Kidney (tissue), 22 donors: ENCODE data around the gene SEMA5A. TPM values are rescaled to one million over a fixed set of nuclear protein-coding genes. Genes with fewer than 3 reads are reported as not detected.

ENCODE experiments used
- DNase-seq, 5 donors: peaks; one replicate each; pipeline ENCODE4 v3.0.0-alpha.2; 2013 to 2020
- FAIRE-seq: peaks from 2 replicates; lab custom pipeline; 2012; peaks lifted over from hg19 to GRCh38; lab: Jason Lieb, UNC
- H3K27ac ChIP-seq, 2 donors: one replicate each; pipeline ENCODE4 v1.7.0; 2013; ENCODE audit warnings: low read depth in 2 of 2, low read length in 2 of 2, inconsistent platforms in 1 of 2
- H3K27me3 ChIP-seq: one replicate; pipeline ENCODE4 v1.7.1; 2013; ENCODE audit warnings: low read length, inconsistent platforms; ENCODE audit not compliant: control insufficient read depth, insufficient read depth
- H3K36me3 ChIP-seq, 3 donors: one replicate each; pipeline versions ENCODE4 v1.7.0 to v1.7.1; 2013; ENCODE audit warnings: low read length in 3 of 3, control low read depth in 1 of 3, inconsistent platforms in 1 of 3; ENCODE audit not compliant: insufficient read depth in 3 of 3, control insufficient read depth in 2 of 3
- H3K4me1 ChIP-seq, 3 donors: one replicate each; pipeline versions ENCODE4 v1.7.0 to v1.7.1; 2013; ENCODE audit warnings: low read length in 3 of 3, inconsistent platforms in 1 of 3, low read depth in 1 of 3; ENCODE audit not compliant: control insufficient read depth in 2 of 3, insufficient read depth in 2 of 3
- H3K4me3 ChIP-seq, 3 donors: one replicate each; pipeline versions ENCODE4 v1.7.0 to v1.8.1; 2013; ENCODE audit warnings: low read length in 3 of 3, control low read depth in 1 of 3, inconsistent platforms in 1 of 3
- H3K9ac ChIP-seq, 3 donors: one replicate each; pipeline versions ENCODE4 v1.7.0 to v1.7.1; 2013; ENCODE audit warnings: low read length in 3 of 3, control low read depth in 1 of 3, inconsistent platforms in 1 of 3
- H3K9me3 ChIP-seq, 3 donors: one replicate each; pipeline versions ENCODE4 v1.7.0 to v1.7.1; 2013; ENCODE audit warnings: low read length in 3 of 3, control low read depth in 1 of 3, inconsistent platforms in 1 of 3; ENCODE audit not compliant: control insufficient read depth in 2 of 3, insufficient read depth in 1 of 3
- intact Hi-C: fragments of 100-400 bp; cut with DNase I; formaldehyde crosslinking; loops from one replicate; pipeline ENCODE4 v1.11.1; 2022
- long read RNA-seq, 10 donors: library from polyadenylated mRNA in 1 of 10; unstranded in 1 of 10; transcript quantifications; one replicate each; pipeline ENCODE4 v2.0.0 and lab custom pipeline, GENCODE V29; 2021 to 2026
- polyA plus RNA-seq: library from polyadenylated mRNA; stranded (reverse); fragments of 350-450 nt; fragmentation: Illumina TruSeq; extraction: RNeasy Lipid Tissue Mini Kit (QIAGEN cat#74804); gene quantifications from one replicate; pipeline ENCODE4 v1.2.3, GENCODE V29; 2014; ENCODE audit warnings: low read depth, low replicate concordance; ENCODE audit not compliant: insufficient read depth
- total RNA-seq: library from RNA; stranded (reverse); fragmentation: NEBNext Ultra II Directional; extraction: Animal tissue kit (Norgen Biotek cat#: 25700); gene quantifications from one replicate; pipeline ENCODE4 v1.2.1, GENCODE V29; 2021
- TF ChIP-seq, protein P1 (sequence below): IDR thresholded peaks from 3 replicates; pipeline ENCODE4 v1.5.1; 2012; ENCODE audit warnings: mild to moderate bottlenecking, moderate library complexity, borderline replicate concordance; ENCODE audit not compliant: insufficient read depth; ENCODE audit errors: extremely low read depth
- donor health status: control.
- donor health status: control.
- donor health status: control.
- donor health status: control.
- donor health status: control.
- donor health status: DM: yes; HTN: yes; CAD: no.
- donor health status: Normal renal cell carcinoma (clear cell type).

SEMA5A gene, protein sequence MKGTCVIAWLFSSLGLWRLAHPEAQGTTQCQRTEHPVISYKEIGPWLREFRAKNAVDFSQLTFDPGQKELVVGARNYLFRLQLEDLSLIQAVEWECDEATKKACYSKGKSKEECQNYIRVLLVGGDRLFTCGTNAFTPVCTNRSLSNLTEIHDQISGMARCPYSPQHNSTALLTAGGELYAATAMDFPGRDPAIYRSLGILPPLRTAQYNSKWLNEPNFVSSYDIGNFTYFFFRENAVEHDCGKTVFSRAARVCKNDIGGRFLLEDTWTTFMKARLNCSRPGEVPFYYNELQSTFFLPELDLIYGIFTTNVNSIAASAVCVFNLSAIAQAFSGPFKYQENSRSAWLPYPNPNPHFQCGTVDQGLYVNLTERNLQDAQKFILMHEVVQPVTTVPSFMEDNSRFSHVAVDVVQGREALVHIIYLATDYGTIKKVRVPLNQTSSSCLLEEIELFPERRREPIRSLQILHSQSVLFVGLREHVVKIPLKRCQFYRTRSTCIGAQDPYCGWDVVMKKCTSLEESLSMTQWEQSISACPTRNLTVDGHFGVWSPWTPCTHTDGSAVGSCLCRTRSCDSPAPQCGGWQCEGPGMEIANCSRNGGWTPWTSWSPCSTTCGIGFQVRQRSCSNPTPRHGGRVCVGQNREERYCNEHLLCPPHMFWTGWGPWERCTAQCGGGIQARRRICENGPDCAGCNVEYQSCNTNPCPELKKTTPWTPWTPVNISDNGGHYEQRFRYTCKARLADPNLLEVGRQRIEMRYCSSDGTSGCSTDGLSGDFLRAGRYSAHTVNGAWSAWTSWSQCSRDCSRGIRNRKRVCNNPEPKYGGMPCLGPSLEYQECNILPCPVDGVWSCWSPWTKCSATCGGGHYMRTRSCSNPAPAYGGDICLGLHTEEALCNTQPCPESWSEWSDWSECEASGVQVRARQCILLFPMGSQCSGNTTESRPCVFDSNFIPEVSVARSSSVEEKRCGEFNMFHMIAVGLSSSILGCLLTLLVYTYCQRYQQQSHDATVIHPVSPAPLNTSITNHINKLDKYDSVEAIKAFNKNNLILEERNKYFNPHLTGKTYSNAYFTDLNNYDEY
- total RNA-seq (23.3 TPM), polyA plus RNA-seq (7.9 TPM)
- long read RNA-seq, donor 1, full-length matches to known transcripts: 1 of 1 reads
- long read RNA-seq, donor 1, partial matches to known transcripts: 0 of 1 reads
- long read RNA-seq, donor 1, other reads (novel, unspliced or antisense): 0 of 1 reads
- long read RNA-seq, donor 2, full-length matches to known transcripts: 1 of 28 reads
- long read RNA-seq, donor 2, partial matches to known transcripts: 0 of 28 reads
- long read RNA-seq, donor 2, other reads (novel, unspliced or antisense): 27 of 28 reads
- long read RNA-seq, donor 3, full-length matches to known transcripts: 2 of 2 reads
- long read RNA-seq, donor 3, partial matches to known transcripts: 0 of 2 reads
- long read RNA-seq, donor 3, other reads (novel, unspliced or antisense): 0 of 2 reads
- long read RNA-seq, donor 4: 0 reads
- long read RNA-seq, donor 5: 0 reads
- long read RNA-seq, donor 6: 0 reads
- long read RNA-seq, donor 7, partial matches to known transcripts: 2 of 7 reads
- long read RNA-seq, donor 7, other reads (novel, unspliced or antisense): 5 of 7 reads
- long read RNA-seq, donor 8, partial matches to known transcripts: 5 of 5 reads
- long read RNA-seq, donor 8, other reads (novel, unspliced or antisense): 0 of 5 reads
- long read RNA-seq, donor 9: 0 reads
- long read RNA-seq, donor 10: 0 reads

DNA sequence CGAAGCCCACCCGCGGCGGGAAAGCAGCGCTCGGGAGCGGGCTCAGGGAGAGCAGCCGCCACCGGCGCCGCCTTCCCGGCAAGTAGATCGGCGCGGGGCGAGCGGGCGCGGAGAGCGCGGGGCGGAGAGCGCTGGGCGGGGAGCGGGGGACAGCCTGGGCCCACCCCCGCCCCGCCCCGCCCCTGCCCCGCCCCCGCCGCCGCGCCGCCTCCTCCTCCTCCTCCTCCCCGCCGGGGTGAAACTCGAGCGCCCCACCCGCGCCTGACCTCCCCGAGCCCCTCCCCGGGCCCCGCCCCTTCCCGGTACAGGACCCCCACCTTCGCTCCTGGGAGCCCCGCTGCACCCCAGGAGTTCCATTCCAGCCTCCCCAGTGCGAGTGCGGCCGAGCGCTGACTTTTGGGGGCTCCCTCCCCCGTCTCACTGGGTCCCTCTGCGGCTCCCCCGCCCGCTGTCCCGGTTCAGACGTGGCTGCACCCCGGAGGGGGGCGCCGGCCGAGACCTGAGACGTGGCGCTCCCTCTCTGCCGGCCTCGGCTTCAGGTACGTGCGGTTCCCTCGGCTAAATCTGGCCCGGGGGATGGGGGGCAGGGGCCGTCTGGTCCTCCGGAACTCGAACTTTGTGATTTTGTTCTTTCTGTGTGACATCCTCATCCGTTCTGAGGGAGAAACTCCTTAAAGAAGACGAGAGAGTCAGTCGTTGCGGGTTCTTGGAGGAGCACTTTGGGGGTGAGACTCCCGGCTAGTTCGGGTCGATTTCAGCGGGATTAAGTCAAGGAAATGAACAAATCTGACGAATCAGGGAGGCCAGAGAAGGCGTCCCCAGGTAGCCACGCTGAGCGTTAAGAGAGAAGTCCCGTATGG, at the start of gene SEMA5A:
SEMA5A (minus strand) TSS at position 84 of the 860 bp plus-strand sequence. CDS start 166,129 bp downstream, outside the sequence.
- FAIRE-seq (no peak), DNase-seq (peak; percentile 80 to 93 (median 87))
- H3K4me1 ChIP-seq: peaks cover 0 to 5% (median 0%) of the 10 kb centered on the region in 3 donors
- TF ChIP-seq, protein P1, sequence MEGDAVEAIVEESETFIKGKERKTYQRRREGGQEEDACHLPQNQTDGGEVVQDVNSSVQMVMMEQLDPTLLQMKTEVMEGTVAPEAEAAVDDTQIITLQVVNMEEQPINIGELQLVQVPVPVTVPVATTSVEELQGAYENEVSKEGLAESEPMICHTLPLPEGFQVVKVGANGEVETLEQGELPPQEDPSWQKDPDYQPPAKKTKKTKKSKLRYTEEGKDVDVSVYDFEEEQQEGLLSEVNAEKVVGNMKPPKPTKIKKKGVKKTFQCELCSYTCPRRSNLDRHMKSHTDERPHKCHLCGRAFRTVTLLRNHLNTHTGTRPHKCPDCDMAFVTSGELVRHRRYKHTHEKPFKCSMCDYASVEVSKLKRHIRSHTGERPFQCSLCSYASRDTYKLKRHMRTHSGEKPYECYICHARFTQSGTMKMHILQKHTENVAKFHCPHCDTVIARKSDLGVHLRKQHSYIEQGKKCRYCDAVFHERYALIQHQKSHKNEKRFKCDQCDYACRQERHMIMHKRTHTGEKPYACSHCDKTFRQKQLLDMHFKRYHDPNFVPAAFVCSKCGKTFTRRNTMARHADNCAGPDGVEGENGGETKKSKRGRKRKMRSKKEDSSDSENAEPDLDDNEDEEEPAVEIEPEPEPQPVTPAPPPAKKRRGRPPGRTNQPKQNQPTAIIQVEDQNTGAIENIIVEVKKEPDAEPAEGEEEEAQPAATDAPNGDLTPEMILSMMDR: peak; percentile 4
- intact Hi-C loops: no loop called here
- peaks cover 0 to 22% (median 4%) of the 10 kb centered on the region in 3 donors for H3K36me3 ChIP-seq
- no peaks in the 10 kb centered on the region for H3K27me3 ChIP-seq
- H3K27ac ChIP-seq: peak within 1 kb of the TSS; percentile 78 to 86
- H3K9ac ChIP-seq: peak within 1 kb of the TSS; percentile 63 to 91 (median 66)
- peak within 1 kb of the TSS; percentile 77 to 89 (median 82) for H3K4me3 ChIP-seq
- H3K9me3 ChIP-seq: no peaks in the 10 kb centered on the region

DNA sequence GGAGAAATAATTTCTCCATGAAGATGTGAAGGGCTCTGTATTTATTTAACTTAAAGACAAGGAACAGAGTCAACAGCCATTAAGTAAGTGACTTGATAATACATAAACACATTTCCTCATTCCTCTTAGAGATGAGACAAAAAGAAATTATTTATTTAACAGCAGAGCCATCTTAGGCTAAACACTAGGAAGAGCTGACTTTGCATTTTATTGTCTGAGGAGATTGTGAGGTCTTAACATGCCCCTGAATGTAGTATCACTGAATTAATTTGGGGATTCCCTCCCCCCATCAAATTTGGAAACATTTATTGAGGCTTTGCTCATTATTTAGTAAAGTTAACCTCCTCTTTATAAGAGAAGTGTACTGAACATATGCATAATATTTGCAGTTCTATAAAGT, 49.0 kb upstream of the SEMA5A start:
- TF ChIP-seq, protein P1: no peak
- H3K27ac ChIP-seq: no peak overlapping the region
- DNase-seq (no peak), FAIRE-seq (no peak)
- H3K9ac ChIP-seq: no peak overlapping the region
- no peaks in the 10 kb centered on the region for H3K36me3 ChIP-seq
- H3K27me3 ChIP-seq: no peaks in the 10 kb centered on the region
- H3K9me3 ChIP-seq: no peaks in the 10 kb centered on the region
- intact Hi-C loops: no loop called here
- no peak overlapping the region for H3K4me3 ChIP-seq
- no peaks in the 10 kb centered on the region for H3K4me1 ChIP-seq
